Glutamatergic neuron (in vitro differentiated cells): ENCODE measurements around the gene SPPL3. TPM values are rescaled to one million over a fixed set of nuclear protein-coding genes. Genes with fewer than 3 reads are reported as not detected.

ENCODE experiments used
- DNase-seq: peaks from one replicate; pipeline ENCODE4 v3.0.0; 2022
- H3K27ac Mint-ChIP-seq: one replicate; pipeline ENCODE4 v1.8.0; 2020; ENCODE audit warnings: mild to moderate bottlenecking, mixed read lengths, inconsistent platforms; ENCODE audit not compliant: unreplicated experiment
- H3K27me3 Mint-ChIP-seq: one replicate; pipeline ENCODE4 v1.8.0; 2020; ENCODE audit warnings: mild to moderate bottlenecking, moderate library complexity, mixed read lengths, inconsistent platforms; ENCODE audit not compliant: unreplicated experiment
- H3K36me3 Mint-ChIP-seq: one replicate; pipeline ENCODE4 v1.8.0; 2020; ENCODE audit warnings: mild to moderate bottlenecking, mixed read lengths, inconsistent platforms; ENCODE audit not compliant: unreplicated experiment
- H3K4me1 Mint-ChIP-seq: one replicate; pipeline ENCODE4 v1.8.0; 2020; ENCODE audit warnings: mild to moderate bottlenecking, low read depth, mixed read lengths, inconsistent platforms; ENCODE audit not compliant: unreplicated experiment
- H3K4me3 Mint-ChIP-seq: one replicate; pipeline ENCODE4 v1.8.0; 2020; ENCODE audit warnings: mild to moderate bottlenecking, mixed read lengths, inconsistent platforms; ENCODE audit not compliant: unreplicated experiment
- H3K9me3 Mint-ChIP-seq: one replicate; pipeline ENCODE4 v1.8.0; 2020; ENCODE audit warnings: mild to moderate bottlenecking, moderate library complexity, mixed read lengths, inconsistent platforms; ENCODE audit not compliant: unreplicated experiment
- CTCF ChIP-seq: fragments of 200-600 bp; sonication (generic); IDR thresholded peaks from one replicate; pipeline ENCODE4 v1.5.0; 2021; ENCODE audit not compliant: partially characterized antibody, unreplicated experiment
- total RNA-seq: library from RNA; stranded (reverse); fragmentation: NEBNext Ultra II Directional; extraction: Animal tissue kit (Norgen Biotek cat#: 25700); gene quantifications from one replicate; pipeline ENCODE4 v1.2.1, GENCODE V29; 2021; ENCODE audit not compliant: unreplicated experiment

SPPL3 gene
- total RNA-seq, 1 donor from 2014 or later: 53.4 TPM

- no peak for TF ChIP-seq CTCF
- DNase-seq: no peak
- peaks cover 8% of the 10 kb centered on the region for H3K4me1 Mint-ChIP-seq
- H3K27ac Mint-ChIP-seq: no peak overlapping the region
- H3K4me3 Mint-ChIP-seq: no peak overlapping the region
- no peaks in the 10 kb centered on the region for H3K27me3 Mint-ChIP-seq
- peaks cover 3% of the 10 kb centered on the region for H3K9me3 Mint-ChIP-seq
- no peaks in the 10 kb centered on the region for H3K36me3 Mint-ChIP-seq
Measured at GRCh38 chr12:120720234-120720986, 183.7 kb downstream of the SPPL3 start.

GRCh38 chr12:120719496-120720233 is 184.5 kb downstream of the SPPL3 start:
- no peaks in the 10 kb centered on the region for H3K27me3 Mint-ChIP-seq
- TF ChIP-seq CTCF: no peak
- DNase-seq: no peak
- peaks cover 2% of the 10 kb centered on the region for H3K9me3 Mint-ChIP-seq
- peak overlapping the region; percentile 29 for H3K27ac Mint-ChIP-seq
- no peaks in the 10 kb centered on the region for H3K36me3 Mint-ChIP-seq
- peaks cover 1% of the 10 kb centered on the region for H3K4me1 Mint-ChIP-seq
- no peak overlapping the region for H3K4me3 Mint-ChIP-seq

GRCh38 chr12:120719072-120719471 is 185.1 kb downstream of the SPPL3 start:
- Mint-ChIP-seq H3K27me3 (no peaks in the 10 kb centered on the region), H3K4me3 (no peak overlapping the region), H3K27ac (peak overlapping the region; percentile 29), H3K4me1 (no peaks in the 10 kb centered on the region), H3K36me3 (no peaks in the 10 kb centered on the region), H3K9me3 (no peaks in the 10 kb centered on the region)
- no peak for TF ChIP-seq CTCF
- no peak for DNase-seq

- no peak for DNase-seq
- no peaks in the 10 kb centered on the region for H3K36me3 Mint-ChIP-seq
- H3K9me3 Mint-ChIP-seq: no peaks in the 10 kb centered on the region
- no peak overlapping the region for H3K4me3 Mint-ChIP-seq
- no peak for TF ChIP-seq CTCF
- H3K4me1 Mint-ChIP-seq: no peaks in the 10 kb centered on the region
- H3K27me3 Mint-ChIP-seq: no peaks in the 10 kb centered on the region
- H3K27ac Mint-ChIP-seq: no peak overlapping the region
Measured at GRCh38 chr12:120718055-120718454, 186.1 kb downstream of the SPPL3 start.
